HEK293 (cell line): ENCODE results near the gene VCX3B.

Source experiments
- TCF7L2 ChIP-seq: IDR thresholded peaks from 2 replicates; pipeline ENCODE4 v1.6.1; 2011; ENCODE audit warnings: low read depth, mild to moderate bottlenecking, inconsistent platforms, low read length, moderate library complexity, borderline replicate concordance
- YY2 ChIP-seq: fragments of 450-650 bp; formaldehyde crosslinking; IDR thresholded peaks from 2 replicates; pipeline ENCODE4 v1.5.1; 2016; ENCODE audit warnings: missing biosample characterization, missing genetic modification characterization
- ZNF138 ChIP-seq: fragments of 450-650 bp; formaldehyde crosslinking; IDR thresholded peaks from 2 replicates; pipeline ENCODE4 v1.5.1; 2016; ENCODE audit warnings: missing biosample characterization, missing genetic modification characterization, borderline replicate concordance
- ZNF433 ChIP-seq: fragments of 450-650 bp; formaldehyde crosslinking; IDR thresholded peaks from 2 replicates; pipeline ENCODE4 v1.5.1; 2016; ENCODE audit warnings: missing biosample characterization, missing genetic modification characterization, low read depth
- ZNF670 ChIP-seq: fragments of 450-650 bp; formaldehyde crosslinking; IDR thresholded peaks from 2 replicates; pipeline ENCODE4 v1.5.1; 2016; ENCODE audit warnings: missing biosample characterization, missing genetic modification characterization, low read depth
- ZNF747 ChIP-seq: fragments of 450-650 bp; formaldehyde crosslinking; IDR thresholded peaks from 2 replicates; pipeline ENCODE4 v1.5.1; 2016; ENCODE audit warnings: missing biosample characterization, missing genetic modification characterization
- ZNF768 ChIP-seq: fragments of 450-650 bp; formaldehyde crosslinking; IDR thresholded peaks from 2 replicates; pipeline ENCODE4 v1.5.1; 2018; ENCODE audit warnings: missing biosample characterization, mild to moderate bottlenecking, missing genetic modification characterization
- TF ChIP-seq, protein P1 (sequence below): fragments of 450-650 bp; formaldehyde crosslinking; IDR thresholded peaks from 2 replicates; pipeline ENCODE4 v1.5.1; 2016; ENCODE audit warnings: missing biosample characterization, missing genetic modification characterization
- TF ChIP-seq, protein P2 (sequence below): fragments of 450-650 bp; formaldehyde crosslinking; IDR thresholded peaks from 2 replicates; pipeline ENCODE4 v1.5.1; 2016; ENCODE audit warnings: missing biosample characterization, missing genetic modification characterization

DNA sequence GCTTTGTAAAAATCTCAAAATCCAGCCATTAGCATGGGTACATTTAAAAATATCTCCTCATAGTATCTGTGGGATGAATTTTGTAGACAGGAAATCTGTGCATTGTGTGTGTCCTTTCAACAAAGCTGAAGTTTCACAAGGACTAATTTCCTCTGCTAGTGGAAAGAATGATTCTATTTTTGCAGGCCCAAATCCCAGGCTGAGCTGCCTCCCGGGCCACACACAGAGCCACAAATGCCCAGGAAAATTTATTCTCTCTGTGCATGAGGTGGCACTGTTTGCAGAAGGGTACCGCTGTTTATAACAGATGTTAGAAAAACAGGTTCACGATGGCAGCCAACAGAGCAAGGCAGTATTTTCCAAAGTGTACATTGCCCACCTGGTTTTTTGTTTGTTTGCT is 11.0 kb upstream of the VCX3B start:
- TF ChIP-seq, protein P1, sequence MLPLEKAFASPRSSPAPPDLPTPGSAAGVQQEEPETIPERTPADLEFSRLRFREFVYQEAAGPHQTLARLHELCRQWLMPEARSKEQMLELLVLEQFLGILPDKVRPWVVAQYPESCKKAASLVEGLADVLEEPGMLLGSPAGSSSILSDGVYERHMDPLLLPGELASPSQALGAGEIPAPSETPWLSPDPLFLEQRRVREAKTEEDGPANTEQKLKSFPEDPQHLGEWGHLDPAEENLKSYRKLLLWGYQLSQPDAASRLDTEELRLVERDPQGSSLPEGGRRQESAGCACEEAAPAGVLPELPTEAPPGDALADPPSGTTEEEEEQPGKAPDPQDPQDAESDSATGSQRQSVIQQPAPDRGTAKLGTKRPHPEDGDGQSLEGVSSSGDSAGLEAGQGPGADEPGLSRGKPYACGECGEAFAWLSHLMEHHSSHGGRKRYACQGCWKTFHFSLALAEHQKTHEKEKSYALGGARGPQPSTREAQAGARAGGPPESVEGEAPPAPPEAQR (tag by site-specific recombination) = no peak
- TF ChIP-seq ZNF747 (tag by site-specific recombination) (no peak), ZNF670 (tag by site-specific recombination) (no peak), ZNF768 (no peak), ZNF138 (tag by site-specific recombination) (no peak), ZNF433 (tag by site-specific recombination) (no peak), YY2 (tag by site-specific recombination) (no peak), TCF7L2 (no peak)
- TF ChIP-seq, protein P2, sequence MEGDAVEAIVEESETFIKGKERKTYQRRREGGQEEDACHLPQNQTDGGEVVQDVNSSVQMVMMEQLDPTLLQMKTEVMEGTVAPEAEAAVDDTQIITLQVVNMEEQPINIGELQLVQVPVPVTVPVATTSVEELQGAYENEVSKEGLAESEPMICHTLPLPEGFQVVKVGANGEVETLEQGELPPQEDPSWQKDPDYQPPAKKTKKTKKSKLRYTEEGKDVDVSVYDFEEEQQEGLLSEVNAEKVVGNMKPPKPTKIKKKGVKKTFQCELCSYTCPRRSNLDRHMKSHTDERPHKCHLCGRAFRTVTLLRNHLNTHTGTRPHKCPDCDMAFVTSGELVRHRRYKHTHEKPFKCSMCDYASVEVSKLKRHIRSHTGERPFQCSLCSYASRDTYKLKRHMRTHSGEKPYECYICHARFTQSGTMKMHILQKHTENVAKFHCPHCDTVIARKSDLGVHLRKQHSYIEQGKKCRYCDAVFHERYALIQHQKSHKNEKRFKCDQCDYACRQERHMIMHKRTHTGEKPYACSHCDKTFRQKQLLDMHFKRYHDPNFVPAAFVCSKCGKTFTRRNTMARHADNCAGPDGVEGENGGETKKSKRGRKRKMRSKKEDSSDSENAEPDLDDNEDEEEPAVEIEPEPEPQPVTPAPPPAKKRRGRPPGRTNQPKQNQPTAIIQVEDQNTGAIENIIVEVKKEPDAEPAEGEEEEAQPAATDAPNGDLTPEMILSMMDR (tag by site-specific recombination) = no peak
